HG03457 (cell line): ENCODE measurements around the gene NWD2.

ENCODE experiments used
- ATAC-seq: cut with Tn5 transposase; IDR thresholded peaks from one replicate; pipeline ENCODE4 v1.9.1; 2021; ENCODE audit warnings: moderate number of reproducible peaks; ENCODE audit not compliant: unreplicated experiment

Gene NWD2

DNA sequence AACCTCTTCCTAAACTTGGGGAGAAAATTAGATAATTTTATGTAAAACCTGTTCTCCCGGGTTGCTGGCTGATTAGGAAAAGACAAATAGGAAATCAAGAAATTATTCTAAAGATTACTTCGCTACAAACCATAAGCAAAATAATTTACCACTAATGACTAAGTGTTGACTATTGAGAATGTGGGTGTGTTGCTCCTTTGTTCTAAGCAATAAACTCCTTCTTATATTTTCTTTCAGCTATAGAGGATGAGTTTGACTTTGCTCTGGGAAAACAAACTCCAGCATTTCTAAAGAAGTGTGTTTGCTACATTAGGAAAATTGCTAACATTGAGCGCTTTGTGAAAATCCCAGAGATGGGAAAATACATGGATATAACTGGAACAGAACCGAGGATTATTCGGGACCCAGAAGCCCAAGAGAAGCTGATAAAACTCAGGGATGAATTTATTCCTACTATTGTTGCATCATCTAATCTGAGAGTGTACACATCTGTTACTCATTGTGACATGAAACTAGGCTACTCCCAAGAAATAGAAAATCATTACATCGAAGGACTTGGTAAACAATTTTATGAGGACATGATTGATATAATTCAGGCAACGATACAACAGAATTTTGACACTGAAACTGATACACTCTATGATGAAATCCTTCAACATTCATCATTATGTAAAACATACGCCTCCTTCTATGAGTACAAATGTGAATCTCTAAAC is 194.2 kb downstream of the NWD2 start:
- no peak for ATAC-seq

DNA sequence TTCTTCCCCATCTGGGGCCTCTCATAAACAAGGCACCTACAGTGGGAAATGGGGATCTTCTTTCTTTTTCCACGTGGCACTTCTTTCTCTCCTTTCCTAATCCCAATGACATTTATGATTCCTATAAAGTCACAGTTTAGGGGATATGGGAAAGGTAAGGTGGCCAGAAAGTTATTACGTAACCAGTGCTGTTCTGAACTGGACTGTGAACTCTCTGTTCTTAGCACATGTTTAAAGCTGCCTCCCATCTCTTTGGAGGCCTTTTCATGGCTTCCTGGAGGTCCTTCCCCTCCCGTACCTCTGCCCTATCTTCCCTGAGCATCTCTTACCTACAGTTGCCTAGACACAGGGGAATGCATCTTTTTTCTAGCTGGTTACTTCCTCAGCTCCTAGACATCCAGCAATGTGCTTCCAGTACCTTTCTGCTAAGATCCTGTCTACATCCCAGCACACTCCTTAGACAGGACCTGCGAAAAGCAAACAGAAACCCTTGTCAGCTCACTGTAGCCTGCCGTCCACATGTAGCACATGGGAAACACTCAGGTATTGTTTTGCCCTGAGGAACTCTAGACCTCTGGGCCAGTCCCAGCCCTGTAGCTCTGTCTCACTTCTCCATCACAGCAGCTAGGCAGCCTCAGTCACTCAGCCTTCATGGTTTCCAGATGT is 195.4 kb downstream of the NWD2 start:
- no peak for ATAC-seq

DNA sequence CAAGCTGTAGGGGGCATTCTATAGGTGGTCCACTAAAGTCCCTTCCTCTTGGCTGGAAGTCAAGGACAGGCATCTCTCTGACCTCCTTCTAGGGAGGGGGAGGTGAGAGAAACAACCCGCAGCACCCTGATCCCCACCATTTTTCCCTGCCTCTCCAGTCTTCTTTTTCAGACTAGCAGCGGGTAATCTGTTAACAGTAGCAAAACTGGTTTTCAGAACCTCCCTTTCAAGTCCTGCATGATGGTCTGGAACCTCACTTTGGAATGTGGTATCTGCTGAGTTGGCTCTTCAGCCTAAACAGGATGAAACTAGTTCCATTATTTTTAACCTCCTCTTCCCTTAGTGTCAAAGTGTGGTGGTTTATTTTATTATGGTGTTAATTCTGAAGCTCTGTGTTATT is 196.0 kb downstream of the NWD2 start:
- no peak for ATAC-seq

DNA sequence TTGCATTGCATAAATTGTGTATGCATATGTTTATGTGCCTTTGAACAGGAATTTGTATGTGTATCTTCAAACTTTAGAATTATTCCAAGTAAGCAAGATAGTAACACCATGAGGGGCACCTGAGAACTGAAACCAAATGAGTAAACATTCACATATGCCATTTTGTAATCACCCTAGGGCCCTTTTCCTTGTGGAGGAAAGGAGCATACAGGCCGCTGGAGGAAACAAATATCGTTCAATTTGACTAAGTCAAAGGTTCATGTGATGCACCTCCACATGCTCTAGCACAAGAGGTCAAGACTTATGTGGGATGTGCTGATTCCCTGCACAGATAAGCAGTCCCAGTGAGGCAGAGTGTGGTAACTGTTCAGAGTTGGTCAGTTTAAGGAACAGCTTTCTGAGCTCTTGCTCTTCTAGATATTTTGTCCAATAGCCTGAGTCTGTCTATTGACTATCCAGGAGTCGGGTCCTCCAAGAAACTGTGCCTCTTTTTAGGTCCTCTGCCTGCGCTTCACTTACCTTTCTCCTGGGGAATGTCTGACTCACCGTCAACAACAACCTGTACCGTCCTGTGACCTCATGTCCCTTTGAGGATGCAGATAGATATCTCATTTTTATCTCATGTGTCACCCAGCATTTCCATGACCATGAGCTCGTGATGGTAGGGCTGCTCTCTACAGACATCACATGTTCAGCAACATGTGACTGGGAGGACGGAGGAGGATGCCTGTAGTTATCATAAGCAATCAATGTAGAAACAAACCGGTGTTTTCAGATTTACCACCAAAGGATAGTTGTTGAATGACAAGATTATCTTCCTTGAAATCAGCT is 196.9 kb downstream of the NWD2 start:
- ATAC-seq: no peak

DNA sequence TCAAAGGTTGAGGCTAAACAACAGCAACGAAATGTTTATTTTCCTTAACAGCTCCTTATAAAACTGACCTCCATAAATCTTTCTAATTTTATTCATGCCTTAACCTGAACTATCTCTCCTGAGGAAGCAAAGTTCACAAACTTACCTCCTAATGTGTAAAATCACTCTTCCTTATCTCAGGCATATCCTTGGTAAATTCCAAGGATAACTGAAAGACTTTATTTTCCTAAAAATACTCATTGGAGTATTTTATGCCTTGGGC is 197.4 kb downstream of the NWD2 start:
- no peak for ATAC-seq

DNA sequence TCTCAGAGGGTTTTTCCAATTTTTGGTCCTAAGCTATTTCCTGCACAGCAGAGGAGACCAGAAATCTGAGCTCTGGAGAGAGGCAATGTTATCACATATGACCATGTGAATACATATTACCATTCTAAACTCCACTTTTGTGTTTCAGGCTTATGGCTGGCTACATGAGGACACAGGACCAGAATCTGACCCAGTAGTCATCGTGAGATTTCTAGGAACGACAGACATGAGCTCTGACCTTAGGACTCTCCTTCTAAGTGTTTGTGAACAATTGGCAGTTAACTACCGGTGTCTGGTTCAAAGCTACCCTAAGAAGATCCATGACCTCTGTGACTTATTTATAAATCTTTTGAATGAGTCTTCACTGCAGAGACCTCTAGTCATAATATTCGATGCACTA is 198.6 kb downstream of the NWD2 start:
- ATAC-seq: no peak

DNA sequence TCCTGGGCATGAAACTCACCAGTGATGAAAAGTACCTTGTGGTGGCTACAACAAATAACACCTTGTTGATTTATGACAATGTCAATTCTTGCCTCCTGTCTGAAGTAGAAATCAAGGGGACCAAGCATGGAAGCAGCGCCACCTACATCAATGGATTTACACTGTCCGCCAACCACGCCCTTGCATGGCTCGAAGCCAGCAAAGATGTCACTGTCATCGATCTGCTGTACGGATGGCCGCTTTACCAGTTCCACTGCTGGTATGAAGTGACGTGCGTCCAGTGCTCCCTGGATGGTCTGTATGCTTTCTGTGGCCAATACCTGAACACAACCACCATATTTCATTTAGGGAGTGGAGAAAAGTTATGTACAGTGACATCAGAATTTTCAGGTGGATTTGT is 200.5 kb downstream of the NWD2 start:
- ATAC-seq: no peak

DNA sequence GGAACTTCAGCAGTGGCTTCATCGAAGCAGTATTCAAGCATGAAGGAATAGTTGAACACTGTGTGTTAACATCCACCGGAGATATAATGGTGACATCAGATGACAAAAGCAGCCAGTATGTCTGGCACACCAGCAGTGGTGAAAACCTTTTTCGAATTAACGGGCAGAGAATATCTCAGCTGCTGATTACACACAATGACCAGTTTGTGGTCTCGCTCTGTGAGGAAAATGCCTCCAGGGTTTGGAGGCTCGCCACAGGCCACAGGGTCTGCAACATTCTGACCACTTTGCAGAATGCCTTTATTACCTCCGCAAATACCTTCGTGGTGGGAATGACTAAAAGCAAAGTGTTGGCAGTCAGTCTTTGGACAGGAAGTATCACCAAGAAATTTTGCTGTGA is 201.5 kb downstream of the NWD2 start:
- no peak for ATAC-seq

DNA sequence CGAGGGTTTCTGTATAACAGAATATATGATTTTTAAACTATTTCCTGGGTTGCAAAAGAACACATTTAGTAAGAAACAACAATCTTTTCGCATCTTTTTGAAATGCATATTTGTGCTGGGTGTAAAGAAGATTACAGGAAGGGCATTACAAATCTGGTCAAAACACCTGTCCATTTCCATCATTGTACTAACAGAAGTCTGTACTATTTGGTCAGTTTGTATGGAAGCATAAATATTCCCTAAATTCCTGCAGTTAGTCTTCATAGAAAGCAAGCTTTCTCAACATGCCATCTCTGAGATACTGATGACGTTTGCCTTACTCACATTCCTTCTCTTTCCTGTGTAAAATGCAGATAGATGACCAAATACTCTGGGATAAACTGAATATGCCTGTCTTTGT is 203.3 kb downstream of the NWD2 start:
- ATAC-seq: no peak

DNA sequence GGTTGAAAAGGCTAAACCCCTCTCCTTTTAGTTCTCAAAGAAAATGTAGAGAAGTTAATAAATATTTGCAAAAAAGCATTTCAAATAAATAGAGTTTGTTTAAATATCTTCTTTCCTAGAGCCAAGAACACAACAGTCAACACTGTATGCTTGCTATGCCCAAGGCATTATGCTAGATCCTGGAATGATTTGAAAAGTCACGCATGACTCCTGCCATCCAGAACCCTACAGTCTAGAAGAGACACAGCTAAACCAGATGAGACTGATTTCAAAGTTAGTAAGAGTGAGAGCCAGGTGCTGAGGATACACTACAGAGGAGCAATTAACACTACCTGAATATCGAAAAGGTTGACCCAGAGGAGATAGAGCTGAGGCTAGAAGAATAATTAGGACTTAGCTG is 205.8 kb downstream of the NWD2 start:
- ATAC-seq: no peak

DNA sequence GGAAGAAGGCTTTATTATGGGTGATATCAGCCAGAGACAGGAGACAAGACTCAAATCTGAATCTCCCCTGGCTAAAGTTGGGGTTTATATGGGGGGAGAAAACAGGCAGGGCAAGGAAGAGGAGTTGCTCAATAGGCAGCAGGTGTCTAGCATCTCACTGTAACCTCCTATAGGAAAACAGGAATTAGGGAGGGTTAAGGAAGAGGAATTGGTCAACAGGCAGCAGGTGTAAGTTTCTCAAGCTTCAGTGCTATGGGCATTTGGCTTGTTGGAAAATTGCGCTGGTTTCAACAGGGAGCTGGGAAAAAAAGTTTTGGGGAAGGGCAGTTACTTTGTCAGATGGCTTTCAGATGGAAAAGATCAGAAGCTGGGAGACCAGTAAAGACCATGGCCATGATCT is 206.4 kb downstream of the NWD2 start:
- no peak for ATAC-seq

DNA sequence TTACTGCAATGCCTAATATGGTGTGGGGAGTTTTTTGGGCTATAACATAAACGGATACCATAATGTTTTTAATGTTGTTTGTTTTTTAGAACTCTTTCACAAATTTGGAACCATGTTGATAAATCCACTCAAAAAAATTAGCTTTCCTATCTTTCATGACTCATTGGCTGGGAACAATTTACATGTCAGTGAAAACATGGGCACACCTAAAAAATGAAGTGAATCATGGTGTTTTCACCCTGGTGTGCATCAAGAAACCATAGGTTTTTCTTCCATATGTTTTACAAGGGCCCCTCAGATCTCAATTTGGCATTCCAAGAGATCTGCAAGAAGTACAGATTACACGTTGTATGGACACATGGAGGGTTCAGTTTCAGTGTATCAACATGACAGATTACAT is 207.1 kb downstream of the NWD2 start:
- no peak for ATAC-seq

DNA sequence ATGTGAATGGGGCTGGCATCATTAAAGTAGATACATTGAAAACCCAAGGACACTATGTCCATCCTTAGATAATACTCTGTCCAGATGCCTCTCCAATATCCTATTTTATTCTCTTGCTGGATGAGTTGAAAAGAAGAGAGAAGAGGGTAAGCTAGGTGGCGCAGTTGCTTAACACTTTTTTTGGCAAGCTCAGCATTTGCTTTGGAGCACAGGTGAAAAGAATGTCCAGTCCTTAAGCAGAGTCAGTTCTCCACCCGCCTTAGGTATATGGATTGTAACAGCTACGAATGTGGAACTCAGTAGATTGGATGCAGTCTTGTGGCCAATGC is 208.4 kb downstream of the NWD2 start:
- peak; percentile 46 for ATAC-seq

DNA sequence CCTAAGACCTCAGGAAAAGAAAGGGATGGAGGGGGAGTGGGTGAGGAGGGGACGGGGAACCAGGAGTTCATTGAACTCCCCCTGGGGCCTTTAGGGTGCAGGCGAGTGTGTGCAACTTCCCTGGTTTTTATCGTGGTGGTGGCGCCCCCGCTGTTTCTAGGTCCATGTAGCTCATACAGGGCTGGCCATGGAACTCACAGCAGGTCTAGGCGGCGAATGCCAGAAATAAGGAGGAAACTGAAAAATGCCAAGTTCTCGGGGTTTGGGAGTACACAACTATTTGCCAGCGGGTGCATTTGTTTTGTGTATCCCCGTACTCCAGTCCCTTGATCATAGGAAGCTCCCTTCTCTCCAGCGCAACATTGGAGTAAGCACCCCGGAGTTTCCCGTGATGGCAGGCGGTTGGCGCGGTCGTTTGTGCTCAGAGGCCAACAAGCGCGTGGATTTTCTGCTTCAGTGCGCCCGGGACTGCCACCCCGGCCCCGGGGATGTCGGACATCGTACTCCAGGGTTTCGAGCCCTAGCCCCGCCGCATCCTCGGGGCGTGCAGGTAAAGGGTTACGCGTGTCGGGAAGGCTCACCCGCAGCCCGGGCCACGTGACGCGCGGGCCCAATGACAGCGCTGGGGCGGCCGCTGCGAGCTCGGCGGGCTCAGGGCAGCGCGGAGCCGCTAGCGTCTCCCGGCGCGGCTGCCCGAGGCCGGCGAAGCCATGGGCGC is 208.9 kb downstream of the NWD2 start:
- ATAC-seq: peak; percentile 67

DNA sequence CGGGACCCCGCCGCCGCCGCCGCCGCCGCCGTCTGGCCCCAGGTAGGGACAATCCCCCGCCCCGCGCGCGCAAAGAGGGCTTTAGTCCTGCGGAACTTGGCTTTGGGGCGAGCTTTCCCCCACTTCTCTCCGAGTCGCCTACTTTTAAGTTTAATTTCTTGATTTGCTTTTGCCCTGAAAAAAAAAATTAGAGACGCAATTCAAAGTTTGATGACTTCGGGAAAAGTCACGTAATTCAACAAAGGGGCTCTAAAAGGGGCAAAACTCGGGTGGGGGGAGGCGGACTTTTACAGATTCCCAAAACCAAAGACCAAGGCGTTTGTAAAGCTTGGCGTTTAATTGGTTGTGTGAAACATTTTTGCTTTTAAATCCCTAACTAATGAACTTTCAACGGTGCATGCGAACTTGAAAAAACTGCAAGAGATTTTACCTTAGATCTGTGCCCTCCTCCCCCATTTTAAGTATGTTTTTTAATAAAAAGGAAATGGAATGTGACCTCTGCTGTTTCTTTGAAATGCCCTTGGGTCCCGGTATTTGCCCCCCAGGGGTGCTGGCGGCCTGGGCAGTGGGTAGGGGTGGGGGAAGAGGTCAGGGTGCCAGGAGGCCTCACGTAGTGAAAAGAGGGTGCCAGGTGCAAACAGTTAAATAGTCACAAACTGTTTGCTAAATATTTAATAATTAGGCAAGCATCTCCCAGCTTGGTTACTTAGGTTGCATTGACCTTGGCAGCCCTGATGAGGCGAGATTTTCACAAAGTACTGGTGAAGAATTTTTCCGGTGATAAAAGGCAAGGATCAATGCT is 209.7 kb downstream of the NWD2 start:
- no peak for ATAC-seq

DNA sequence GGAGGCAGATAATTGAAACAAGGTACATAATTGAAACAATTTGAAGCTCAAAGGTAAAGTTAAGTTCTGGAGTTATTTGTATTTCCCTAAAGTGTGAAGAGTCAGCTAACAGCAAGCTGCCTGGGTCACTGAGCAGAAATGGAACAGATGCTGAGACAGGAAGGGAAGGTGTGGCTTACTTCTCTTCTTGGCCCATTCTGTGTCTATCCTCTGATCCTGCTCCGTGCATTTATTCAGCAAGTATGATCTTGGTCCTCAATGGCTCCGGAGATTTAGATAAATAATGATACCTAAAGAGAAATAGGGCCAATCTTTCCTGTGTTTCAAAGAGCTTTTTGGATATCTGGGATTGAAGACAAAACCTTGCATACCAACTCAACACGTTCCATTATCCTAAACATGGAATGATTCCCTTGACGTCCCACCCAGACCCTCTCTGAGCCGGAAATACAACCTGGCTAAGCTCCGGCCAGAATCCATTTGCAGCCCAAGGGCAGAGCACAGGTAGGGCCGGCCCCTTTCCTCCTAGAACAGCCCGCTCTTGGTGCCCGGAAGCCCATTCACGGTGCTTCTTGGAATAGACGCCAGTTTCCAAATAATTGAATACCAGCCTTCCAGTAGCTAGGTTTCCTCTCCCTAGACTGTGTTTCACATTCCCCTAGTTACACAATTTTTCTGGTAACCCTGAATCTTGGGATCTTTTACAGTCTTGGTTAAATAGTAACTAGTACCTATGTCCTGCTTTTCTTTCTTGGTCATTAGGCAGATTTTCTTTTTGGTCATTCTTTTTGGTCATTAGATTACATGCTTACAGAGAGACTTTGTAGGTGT is 211.0 kb downstream of the NWD2 start:
- no peak for ATAC-seq

DNA sequence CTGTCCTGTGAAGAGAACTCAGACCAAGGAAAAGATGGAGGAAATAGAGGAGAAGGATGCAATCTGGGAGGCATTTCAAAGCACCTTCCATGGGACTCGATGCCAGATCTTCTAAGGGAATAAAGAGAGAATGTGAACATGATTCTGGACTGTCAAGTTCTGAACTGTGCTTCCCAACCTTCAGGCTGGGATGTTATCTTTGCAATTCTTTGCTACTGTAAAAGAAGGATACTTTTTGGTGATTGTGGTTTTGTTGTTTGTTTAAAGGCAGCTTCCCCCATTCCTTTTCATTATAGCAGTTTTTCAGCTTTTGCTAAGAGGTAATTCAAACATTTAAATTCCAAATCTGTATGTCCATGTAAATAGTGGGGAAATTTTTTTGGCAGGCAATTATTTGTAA is 217.3 kb downstream of the NWD2 start:
- ATAC-seq: no peak

DNA sequence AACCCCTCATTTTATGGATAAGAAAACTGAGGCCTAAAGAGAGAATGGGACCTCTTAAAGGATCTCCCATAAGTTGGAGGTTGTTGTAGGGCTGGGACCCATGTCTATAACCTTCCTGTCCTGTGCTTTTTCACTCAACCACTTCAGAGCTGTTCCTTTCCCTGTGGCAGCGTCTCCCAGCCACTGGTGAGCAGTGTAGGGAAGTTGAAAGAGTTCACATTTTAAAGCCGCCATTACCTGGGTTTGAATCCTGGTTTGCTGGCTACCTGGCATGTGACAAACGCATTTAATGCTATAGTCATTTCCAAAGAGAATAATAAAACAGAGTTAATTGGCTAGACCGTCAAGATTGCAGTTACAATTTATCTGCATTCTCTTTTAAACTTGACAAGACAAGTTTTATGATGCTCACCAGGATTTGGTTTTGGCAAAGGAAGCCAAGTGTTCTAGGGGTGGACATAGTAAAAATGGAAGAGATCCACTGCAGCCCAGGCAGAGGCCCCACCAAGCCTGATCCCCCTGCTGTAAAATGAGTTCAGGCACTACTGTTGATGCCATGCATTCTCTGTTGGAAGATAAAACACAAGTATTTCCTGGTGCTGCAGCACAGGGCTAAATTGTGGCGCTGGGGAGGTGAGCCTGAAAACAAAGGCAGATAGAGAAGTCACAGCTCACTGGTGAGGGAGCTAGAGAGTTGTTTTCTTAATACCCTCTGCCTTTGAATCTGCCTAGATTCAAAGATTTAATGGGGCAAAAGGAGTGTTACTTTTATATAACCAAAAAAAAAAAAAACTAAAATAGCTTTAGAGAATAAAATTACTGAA is 218.7 kb downstream of the NWD2 start:
- no peak for ATAC-seq
